Lower leg skin (tissue), 4 donors: Measurements from ENCODE around the gene GALNT1. TPM values are rescaled to one million over a fixed set of nuclear protein-coding genes. Genes with fewer than 3 reads are reported as not detected.

Source experiments
- DNase-seq, 2 donors: peaks; one replicate each; pipeline ENCODE4 v3.0.0-alpha.2; 2019; ENCODE audit warnings: low spot score in 2 of 2
- H3K4me3 ChIP-seq: fragments of 200-600 bp; sonication (generic); 2 replicates; pipeline ENCODE4 v1.5.1; 2017; ENCODE audit warnings: mild to moderate bottlenecking, low read depth; ENCODE audit not compliant: poor library complexity, severe bottlenecking
- POLR2A ChIP-seq, 2 donors: fragments of 450-650 bp; IDR thresholded peaks; one replicate each; pipeline ENCODE4 v1.6.1; 2016 to 2017; ENCODE audit warnings: antibody characterized with exemption in 2 of 2, mild to moderate bottlenecking in 1 of 2, moderate library complexity in 1 of 2
- WGBS, 2 donors: methylation state at CpG; one replicate each; pipeline ENCODE4 v1.1.5; 2018; 5-methylcytosine and 5-hydroxymethylcytosine counted together
- intact Hi-C: fragments of 100-400 bp; cut with DNase I; formaldehyde crosslinking; loops from one replicate; pipeline ENCODE4 v1.15.0; 2023; ENCODE audit warnings: low total_unique reads
- total RNA-seq, 4 donors: library from RNA; depleted of rRNA; stranded (reverse); fragments of >200 nt; gene quantifications; one replicate each; pipeline ENCODE4 v1.1.0, GENCODE V29; 2016
- TF ChIP-seq, protein P1 (sequence below), 3 donors: fragments of 450-650 bp; IDR thresholded peaks; one replicate each; pipeline ENCODE4 v1.5.1; 2016; ENCODE audit warnings: antibody characterized with exemption in 3 of 3, mild to moderate bottlenecking in 3 of 3, moderate library complexity in 2 of 3

GALNT1 gene
- total RNA-seq, 4 donors from 2014 or later = 64.4 to 106 (median 93.4) TPM

DNA sequence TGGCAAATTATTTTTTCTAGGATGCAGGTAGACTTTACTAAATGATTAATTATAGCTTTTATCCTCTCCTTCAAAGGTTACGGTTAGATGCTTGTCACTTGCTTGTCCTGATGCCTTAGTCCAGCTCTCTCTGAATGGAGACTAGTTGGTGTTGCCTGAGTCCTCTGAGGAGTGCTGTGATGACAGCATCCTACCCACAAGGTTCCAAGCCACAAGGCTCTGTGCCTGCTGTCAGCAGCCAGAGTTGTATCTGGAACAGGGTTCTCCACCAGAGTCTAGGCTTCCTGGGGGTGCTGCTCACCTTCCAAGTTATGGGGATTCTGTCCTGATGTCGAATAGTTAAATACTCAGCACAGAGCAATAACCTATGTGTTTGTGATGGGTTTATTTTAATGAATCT is 125.7 kb downstream of the GALNT1 start:
- H3K4me3 ChIP-seq = no peak overlapping the region
- 84 to 96% methylated on average over 2 of the region's 2 CpGs for WGBS, 2 donors
- no peak for DNase-seq
- TF ChIP-seq POLR2A (IDR thresholded peaks at IDR 0.05) = no peak
- TF ChIP-seq, protein P1, sequence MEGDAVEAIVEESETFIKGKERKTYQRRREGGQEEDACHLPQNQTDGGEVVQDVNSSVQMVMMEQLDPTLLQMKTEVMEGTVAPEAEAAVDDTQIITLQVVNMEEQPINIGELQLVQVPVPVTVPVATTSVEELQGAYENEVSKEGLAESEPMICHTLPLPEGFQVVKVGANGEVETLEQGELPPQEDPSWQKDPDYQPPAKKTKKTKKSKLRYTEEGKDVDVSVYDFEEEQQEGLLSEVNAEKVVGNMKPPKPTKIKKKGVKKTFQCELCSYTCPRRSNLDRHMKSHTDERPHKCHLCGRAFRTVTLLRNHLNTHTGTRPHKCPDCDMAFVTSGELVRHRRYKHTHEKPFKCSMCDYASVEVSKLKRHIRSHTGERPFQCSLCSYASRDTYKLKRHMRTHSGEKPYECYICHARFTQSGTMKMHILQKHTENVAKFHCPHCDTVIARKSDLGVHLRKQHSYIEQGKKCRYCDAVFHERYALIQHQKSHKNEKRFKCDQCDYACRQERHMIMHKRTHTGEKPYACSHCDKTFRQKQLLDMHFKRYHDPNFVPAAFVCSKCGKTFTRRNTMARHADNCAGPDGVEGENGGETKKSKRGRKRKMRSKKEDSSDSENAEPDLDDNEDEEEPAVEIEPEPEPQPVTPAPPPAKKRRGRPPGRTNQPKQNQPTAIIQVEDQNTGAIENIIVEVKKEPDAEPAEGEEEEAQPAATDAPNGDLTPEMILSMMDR (IDR thresholded peaks at IDR 0.05) = no peak
- intact Hi-C loops = no loop called here

DNA sequence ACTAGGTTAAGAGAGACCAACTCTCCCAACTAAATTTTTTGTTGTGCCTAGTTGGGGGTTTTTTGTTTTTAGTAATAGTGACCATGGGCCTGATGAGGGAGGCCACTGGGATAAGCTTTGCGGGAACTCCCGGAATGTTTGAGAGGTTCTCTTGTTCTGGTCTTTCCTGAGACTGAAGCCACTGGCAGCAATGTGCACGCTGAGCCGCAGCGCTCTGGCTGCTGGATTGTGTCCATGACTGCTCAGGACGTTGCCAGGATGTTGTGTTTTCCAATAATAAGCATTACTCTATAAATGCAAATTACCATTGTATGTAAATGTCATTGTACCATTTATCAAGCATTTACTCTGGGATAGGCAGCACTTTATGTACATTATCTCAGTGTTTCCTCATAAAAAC is 126.1 kb downstream of the GALNT1 start:
- intact Hi-C loops = no loop called here

DNA sequence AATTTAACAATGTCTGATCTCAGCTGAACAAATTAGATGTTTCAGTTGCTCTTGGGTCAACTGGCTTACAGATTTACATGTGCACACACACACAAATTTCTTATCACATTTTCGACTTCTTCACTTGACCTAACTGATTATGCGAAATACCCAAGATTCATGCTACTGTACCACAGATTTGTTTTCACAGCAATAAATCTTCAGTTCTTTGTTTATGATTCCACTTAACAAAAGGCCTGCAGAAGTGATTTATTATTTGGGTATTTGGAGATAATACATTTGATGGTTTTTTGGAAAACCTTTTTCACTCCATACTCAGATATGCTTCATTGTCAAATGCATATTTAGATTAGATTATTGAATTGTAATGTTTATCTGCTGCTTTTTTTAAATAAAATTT is 129.0 kb downstream of the GALNT1 start:
- TF ChIP-seq POLR2A (IDR thresholded peaks at IDR 0.05) = no peak
- TF ChIP-seq, protein P1 (IDR thresholded peaks at IDR 0.05) = no peak
- WGBS, 2 donors = 87 to 97% methylated on average over 2 of the region's 2 CpGs
- no peak for DNase-seq
- intact Hi-C loops = no loop called here
- no peak overlapping the region for H3K4me3 ChIP-seq

More for the DNA sequence above, 126.1 kb downstream of the GALNT1 start:
- DNase-seq = no peak
- no peak overlapping the region for H3K4me3 ChIP-seq
- WGBS, 2 donors = 71% methylated on average over 6 of the region's 6 CpGs
- TF ChIP-seq, protein P1 (IDR thresholded peaks at IDR 0.05) = no peak
- TF ChIP-seq POLR2A (IDR thresholded peaks at IDR 0.05) = no peak

DNA sequence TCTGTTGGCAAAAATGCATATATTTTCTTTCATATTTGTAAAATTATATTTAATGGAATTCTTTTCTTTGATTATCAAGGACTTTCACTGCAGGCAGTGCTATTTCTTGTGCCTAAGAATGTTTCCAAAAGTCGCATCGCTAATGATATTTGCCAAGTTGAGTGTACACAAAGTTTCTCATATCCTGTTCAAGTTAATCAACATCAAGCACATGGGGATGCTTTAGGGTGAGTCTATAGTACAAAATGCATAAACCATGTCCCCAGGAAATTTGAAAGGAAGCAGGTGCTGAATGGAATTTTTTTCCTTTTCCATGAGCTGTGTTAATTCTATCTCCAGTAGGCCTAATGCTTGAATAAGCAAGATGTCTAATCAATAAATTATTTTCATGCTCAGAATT is 129.7 kb downstream of the GALNT1 start:
- DNase-seq = no peak
- WGBS, 2 donors = 84 to 89% methylated on average over 2 of the region's 2 CpGs
- intact Hi-C loops = no loop called here
- no peak overlapping the region for H3K4me3 ChIP-seq
- TF ChIP-seq, protein P1 (IDR thresholded peaks at IDR 0.05) = no peak
- no peak for TF ChIP-seq POLR2A (IDR thresholded peaks at IDR 0.05)

DNA sequence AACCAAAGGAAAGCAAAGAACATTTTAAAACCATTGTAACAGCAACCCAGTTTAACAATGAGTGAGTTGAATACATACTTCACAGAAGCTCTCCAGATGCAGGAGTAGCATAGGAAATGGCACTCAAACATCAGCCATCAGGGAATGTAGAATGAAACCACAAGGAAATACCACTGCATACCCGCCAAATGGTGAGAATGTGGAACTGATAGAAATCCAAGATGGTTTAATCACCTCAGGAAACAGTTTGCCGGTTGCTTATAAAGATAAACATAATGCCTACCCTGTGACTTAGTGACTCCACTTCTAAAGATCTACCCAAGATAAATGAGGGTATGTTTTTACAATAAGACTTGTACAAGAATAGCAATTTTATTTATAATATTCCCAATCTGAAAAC is 132.0 kb downstream of the GALNT1 start:
- no peak overlapping the region for H3K4me3 ChIP-seq
- 80 to 87% methylated on average over 2 of the region's 2 CpGs for WGBS, 2 donors
- no peak for DNase-seq
- intact Hi-C loops = no loop called here
- TF ChIP-seq POLR2A (IDR thresholded peaks at IDR 0.05) = no peak
- TF ChIP-seq, protein P1 (IDR thresholded peaks at IDR 0.05) = no peak

DNA sequence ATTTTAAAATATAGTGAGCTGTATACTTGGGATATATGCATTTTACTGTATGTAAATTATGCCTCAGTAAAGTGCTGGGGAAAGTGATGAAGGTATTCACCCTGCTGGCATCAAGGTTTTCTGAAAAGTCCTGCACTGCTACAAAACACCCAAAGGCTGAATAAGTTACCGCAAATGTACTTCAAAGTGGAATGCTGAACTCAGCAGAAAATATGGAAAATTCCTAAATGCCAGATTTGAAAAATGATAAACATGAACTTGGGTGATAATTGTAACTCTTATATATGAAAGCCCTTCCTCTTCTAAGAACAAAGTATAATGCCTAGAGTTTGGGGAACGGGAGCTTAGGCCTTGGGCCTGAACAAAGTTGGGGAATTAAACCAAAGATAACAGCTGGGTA is 133.0 kb downstream of the GALNT1 start:
- 90 to 91% methylated on average over 2 of the region's 2 CpGs for WGBS, 2 donors
- no peak overlapping the region for H3K4me3 ChIP-seq
- intact Hi-C loops = no loop called here
- no peak for DNase-seq
- TF ChIP-seq, protein P1 (IDR thresholded peaks at IDR 0.05) = no peak
- TF ChIP-seq POLR2A (IDR thresholded peaks at IDR 0.05) = no peak
